HepG2 (cell line): Measurements from ENCODE around the gene ARHGEF4. TPM values are rescaled to one million over a fixed set of nuclear protein-coding genes. Genes with fewer than 3 reads are reported as not detected.

Experiments used
- ATAC-seq: fragments of 200-7000 bp; cut with Tn5 transposase; 3 replicates; pipeline ENCODE4 v1.9.1; 2020; ENCODE audit warnings: mild to moderate bottlenecking, moderate library complexity
- BruUV-seq: library from RNA; stranded (reverse); fragments of 400-500 nt; replicated peaks from 2 replicates; lab custom pipeline; 2021; lab: Mats Ljungman, UMichigan
- CTCF ChIA-PET: fragments of 300-600 bp; formaldehyde crosslinking; extraction: SDS; loops from one replicate; lab custom pipeline; 2021; ENCODE audit warnings: low total read pairs, inconsistent platforms, low intra/inter-chr PET ratio; lab: Yijun Ruan, JAX
- POLR2A ChIA-PET: fragments of 350-600 bp; sonication (Branson Sonifier 250); formaldehyde crosslinking; loops from one replicate; lab custom pipeline; 2020; ENCODE audit warnings: antibody characterized with exemption, inconsistent platforms; lab: Yijun Ruan, JAX
- DNase-seq: peaks from one replicate; pipeline ENCODE4 v3.0.0-alpha.2; 2015; ENCODE audit warnings: low spot score
- FAIRE-seq: peaks from 3 replicates; lab custom pipeline; 2011; peaks lifted over from hg19 to GRCh38; lab: Jason Lieb, UNC
- H2AFZ ChIP-seq: one replicate; pipeline ENCODE4 v1.6.1; 2011; ENCODE audit warnings: low read length, inconsistent platforms
- H3K27ac ChIP-seq: fragments of 300-600 bp; 3 replicates; pipeline ENCODE4 v1.8.0; 2011; ENCODE audit warnings: mixed run types, mild to moderate bottlenecking, mixed read lengths, low read length, inconsistent platforms; ENCODE audit not compliant: insufficient read depth; ENCODE audit errors: extremely low read length
- H3K27me3 ChIP-seq, 2 experiments: fragments of 200-600 bp in 1 of 2; 2 replicates in 1 of 2; 3 replicates in 1 of 2; pipeline versions ENCODE4 v1.6.0 to v1.8.0; 2011; ENCODE audit warnings: low read length in 2 of 2, mild to moderate bottlenecking in 2 of 2, moderate library complexity in 2 of 2, inconsistent platforms in 1 of 2; ENCODE audit not compliant: insufficient read depth in 2 of 2, control insufficient read depth in 1 of 2
- H3K36me3 ChIP-seq, 2 experiments: fragments of 200-600 bp in 1 of 2; replicated peaks in 1 of 2; 2 replicates in 1 of 2; 3 replicates in 1 of 2; pipeline versions ENCODE4 v1.5.1 to v1.8.0; 2011; ENCODE audit warnings: low read length in 2 of 2, inconsistent platforms in 1 of 2; ENCODE audit not compliant: insufficient read depth in 2 of 2, control insufficient read depth in 1 of 2
- H3K4me1 ChIP-seq: 2 replicates; pipeline ENCODE4 v1.5.1; 2012; ENCODE audit warnings: low read length, inconsistent platforms; ENCODE audit not compliant: insufficient read depth
- H3K4me2 ChIP-seq: 2 replicates; pipeline ENCODE4 v1.6.0; 2011; ENCODE audit warnings: low read depth, low read length, inconsistent platforms
- H3K4me3 ChIP-seq, 3 experiments: fragments of 200-600 bp in 1 of 3; sonication (generic), shearing (Covaris generic) in 1 of 3; replicated peaks in 1 of 3; 2 replicates each; pipeline ENCODE4 v1.5.1; 2011 to 2016; ENCODE audit warnings: low read length in 3 of 3, inconsistent platforms in 2 of 3, low read depth in 2 of 3, mild to moderate bottlenecking in 2 of 3, control low read depth in 1 of 3, mixed read lengths in 1 of 3; ENCODE audit not compliant: insufficient read depth in 1 of 3
- H3K79me2 ChIP-seq: one replicate; pipeline ENCODE4 v1.6.1; 2011; ENCODE audit warnings: low read length, inconsistent platforms; ENCODE audit not compliant: insufficient read depth
- H3K9ac ChIP-seq: 2 replicates; pipeline ENCODE4 v1.6.0; 2011; ENCODE audit warnings: mild to moderate bottlenecking, low read depth, low read length, inconsistent platforms; ENCODE audit not compliant: insufficient read depth
- H3K9me3 ChIP-seq: 2 replicates; pipeline ENCODE4 v1.5.1; 2012; ENCODE audit warnings: mild to moderate bottlenecking, low read length
- H4K20me1 ChIP-seq: 2 replicates; pipeline ENCODE4 v1.6.0; 2011; ENCODE audit warnings: inconsistent platforms, mild to moderate bottlenecking, low read length, moderate library complexity; ENCODE audit not compliant: insufficient read depth
- DMAP1 ChIP-seq: IDR thresholded peaks from 2 replicates; pipeline ENCODE4 v1.6.1; 2016
- JUND ChIP-seq: sonication (generic); formaldehyde crosslinking; IDR thresholded peaks from 2 replicates; pipeline ENCODE4 v1.8.0; 2022; ENCODE audit warnings: mild to moderate bottlenecking, missing genetic modification reagents
- MLXIP ChIP-seq: sonication (generic); formaldehyde crosslinking; IDR thresholded peaks from 2 replicates; pipeline ENCODE4 v1.9.0; 2021; ENCODE audit warnings: missing genetic modification reagents, borderline replicate concordance
- MXD3 ChIP-seq: IDR thresholded peaks from 2 replicates; pipeline ENCODE4 v1.6.1; 2016; ENCODE audit warnings: mild to moderate bottlenecking, missing biosample characterization, missing genetic modification reagents
- SYNCRIP ChIP-seq: fragments of 200-400 bp; formaldehyde crosslinking; IDR thresholded peaks from 2 replicates; pipeline ENCODE4 v1.6.1; 2018; ENCODE audit warnings: mild to moderate bottlenecking, low read depth, low read length; ENCODE audit not compliant: insufficient read depth
- TBX2 ChIP-seq: sonication (generic); formaldehyde crosslinking; IDR thresholded peaks from 2 replicates; pipeline ENCODE4 v1.5.0; 2020; ENCODE audit warnings: missing genetic modification reagents, mild to moderate bottlenecking, borderline replicate concordance
- ZBTB25 ChIP-seq: IDR thresholded peaks from 2 replicates; pipeline ENCODE4 v1.6.1; 2018; ENCODE audit warnings: missing genetic modification reagents
- ZFAT ChIP-seq: sonication (generic); formaldehyde crosslinking; conservative IDR thresholded peaks from 2 replicates; pipeline ENCODE4 v1.8.1; 2023; ENCODE audit warnings: missing genetic modification reagents, inconsistent platforms
- ZMYM2 ChIP-seq: sonication (generic); formaldehyde crosslinking; IDR thresholded peaks from 2 replicates; pipeline ENCODE4 v1.8.0; 2022; ENCODE audit warnings: mild to moderate bottlenecking, missing genetic modification reagents
- ZZZ3 ChIP-seq: sonication (generic); formaldehyde crosslinking; IDR thresholded peaks from 2 replicates; pipeline ENCODE4 v1.4.0; 2020; ENCODE audit warnings: missing genetic modification reagents, mild to moderate bottlenecking, borderline replicate concordance
- WGBS: methylation state at CpG from one replicate; pipeline ENCODE4 v1.1.6; 2017; ENCODE audit warnings: low lambda C conversion rate; 5-methylcytosine and 5-hydroxymethylcytosine counted together
- in situ Hi-C: cut with HindIII; loops from 2 replicates; pipeline ENCODE4 v1.10.0; 2017; ENCODE audit warnings: low pct_unique_long_range_greater_than_20kb; ENCODE audit not compliant: extremely low pct_ligation_motif_present
- intact Hi-C: fragments of 100-400 bp; cut with micrococcal nuclease; formaldehyde crosslinking; loops from one replicate; pipeline ENCODE4 v1.10.0; 2022; ENCODE audit not compliant: unreplicated experiment
- polyA plus RNA-seq, 8 experiments: library from polyadenylated mRNA; depleted of rRNA in 3 of 8; stranded (reverse) in 7 of 8; unstranded in 1 of 8; fragments of >200 nt; fragmentation: Illumina TruSeq in 4 of 8; extraction: Trizol in 4 of 8; gene quantifications; 2 replicates each; pipeline versions ENCODE4 v1.2.1 to v1.2.3, GENCODE V29; 2011 to 2016; ENCODE audit warnings: low read depth in 4 of 8, missing spikeins in 1 of 8, mixed read lengths in 1 of 8; ENCODE audit not compliant: insufficient read depth in 1 of 8
- total RNA-seq, 5 experiments: library from RNA; depleted of rRNA; stranded (reverse); fragments of >200 nt; fragmentation: Illumina TruSeq; extraction: Trizol; gene quantifications; 2 replicates each; pipeline ENCODE4 v1.2.3, GENCODE V29; 2016; ENCODE audit warnings: low read depth in 1 of 5

ARHGEF4 gene
- total and polyA plus RNA-seq, 2 of the 13 experiments (the other 11 are each of a cell fraction or from before 2014, with no cell fraction given), result 0.11 to 0.13 TPM

- 36% methylated on average over 7 of the region's 12 CpGs for WGBS
- in situ Hi-C loops (no loop called here), intact Hi-C loops (no loop called here)
- H3K4me1 ChIP-seq, result no peaks in the 10 kb centered on the region
- H3K79me2 ChIP-seq, result no peaks in the 10 kb centered on the region
- TF ChIP-seq ZZZ3 (CRISPR knock-in tag) (no peak), MXD3 (no peak), JUND (CRISPR knock-in tag) (no peak), TBX2 (CRISPR knock-in tag) (no peak), MLXIP (CRISPR knock-in tag) (no peak), SYNCRIP (no peak), DMAP1 (CRISPR knock-in tag) (no peak), ZFAT (CRISPR knock-in tag) (no peak), ZMYM2 (no peak), ZBTB25 (no peak)
- no peaks in the 10 kb centered on the region for H3K9me3 ChIP-seq
- ATAC-seq (no peak), DNase-seq (no peak), FAIRE-seq (no peak)
- CTCF ChIA-PET, result no interaction called here
- POLR2A ChIA-PET, result no interaction called here
- no TSS peak for BruUV-seq
- no peak overlapping the region for H3K9ac ChIP-seq
- H3K36me3 ChIP-seq, result no peaks in the 10 kb centered on the region
- H4K20me1 ChIP-seq, result no peaks in the 10 kb centered on the region
- no peak overlapping the region for H3K4me2 ChIP-seq
- peaks cover 3 to 47% of the 10 kb centered on the region in 2 experiments; a peak in 3 of 5 replicates for H3K27me3 ChIP-seq
- H3K4me3 ChIP-seq, result no peak overlapping the region
- H3K27ac ChIP-seq, result no peak overlapping the region
- no peak overlapping the region for H2AFZ ChIP-seq
These were observed 10.3 kb upstream of the ARHGEF4 start for GRCh38 chr2:130826419-130826818.
